AG09309 (cell line): ENCODE measurements around the gene FBXO21.

ENCODE experiments used
- DNase-seq: peaks from one replicate; pipeline ENCODE4 v3.0.0-alpha.2; 2010; ENCODE audit warnings: low read depth
- H3K4me3 ChIP-seq: 2 replicates; pipeline ENCODE4 v1.5.1; 2011; ENCODE audit warnings: mild to moderate bottlenecking, low read depth, low read length, moderate library complexity; ENCODE audit not compliant: control insufficient read depth
- TF ChIP-seq, protein P1 (sequence below): IDR thresholded peaks from 2 replicates; pipeline ENCODE4 v1.5.1; 2011; ENCODE audit warnings: mild to moderate bottlenecking, low read depth, low read length, inconsistent platforms; ENCODE audit not compliant: insufficient read depth, control insufficient read depth; ENCODE audit errors: missing control alignments

Gene FBXO21

DNA sequence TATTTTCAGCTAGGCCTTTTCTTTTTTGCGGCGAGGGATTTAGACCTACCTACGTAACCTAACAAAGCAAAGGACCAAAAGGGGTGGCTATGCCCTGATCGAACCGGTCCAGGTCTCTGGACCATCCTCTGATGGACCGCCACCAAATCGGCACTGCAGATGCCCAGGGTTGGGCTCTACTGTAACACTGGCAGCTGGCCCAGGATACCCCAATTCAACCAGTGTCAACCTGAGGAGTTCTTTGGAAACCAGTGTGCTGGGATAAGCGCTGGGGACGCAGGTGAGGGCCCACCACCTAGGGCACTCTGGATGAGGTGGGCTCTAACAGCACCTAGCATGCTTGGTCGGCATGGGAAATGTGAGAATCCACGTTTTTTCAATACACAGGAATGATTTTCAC, 32.2 kb downstream of the FBXO21 start:
- DNase-seq: no peak
- TF ChIP-seq, protein P1, sequence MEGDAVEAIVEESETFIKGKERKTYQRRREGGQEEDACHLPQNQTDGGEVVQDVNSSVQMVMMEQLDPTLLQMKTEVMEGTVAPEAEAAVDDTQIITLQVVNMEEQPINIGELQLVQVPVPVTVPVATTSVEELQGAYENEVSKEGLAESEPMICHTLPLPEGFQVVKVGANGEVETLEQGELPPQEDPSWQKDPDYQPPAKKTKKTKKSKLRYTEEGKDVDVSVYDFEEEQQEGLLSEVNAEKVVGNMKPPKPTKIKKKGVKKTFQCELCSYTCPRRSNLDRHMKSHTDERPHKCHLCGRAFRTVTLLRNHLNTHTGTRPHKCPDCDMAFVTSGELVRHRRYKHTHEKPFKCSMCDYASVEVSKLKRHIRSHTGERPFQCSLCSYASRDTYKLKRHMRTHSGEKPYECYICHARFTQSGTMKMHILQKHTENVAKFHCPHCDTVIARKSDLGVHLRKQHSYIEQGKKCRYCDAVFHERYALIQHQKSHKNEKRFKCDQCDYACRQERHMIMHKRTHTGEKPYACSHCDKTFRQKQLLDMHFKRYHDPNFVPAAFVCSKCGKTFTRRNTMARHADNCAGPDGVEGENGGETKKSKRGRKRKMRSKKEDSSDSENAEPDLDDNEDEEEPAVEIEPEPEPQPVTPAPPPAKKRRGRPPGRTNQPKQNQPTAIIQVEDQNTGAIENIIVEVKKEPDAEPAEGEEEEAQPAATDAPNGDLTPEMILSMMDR: no peak
- H3K4me3 ChIP-seq: no peak overlapping the region

DNA sequence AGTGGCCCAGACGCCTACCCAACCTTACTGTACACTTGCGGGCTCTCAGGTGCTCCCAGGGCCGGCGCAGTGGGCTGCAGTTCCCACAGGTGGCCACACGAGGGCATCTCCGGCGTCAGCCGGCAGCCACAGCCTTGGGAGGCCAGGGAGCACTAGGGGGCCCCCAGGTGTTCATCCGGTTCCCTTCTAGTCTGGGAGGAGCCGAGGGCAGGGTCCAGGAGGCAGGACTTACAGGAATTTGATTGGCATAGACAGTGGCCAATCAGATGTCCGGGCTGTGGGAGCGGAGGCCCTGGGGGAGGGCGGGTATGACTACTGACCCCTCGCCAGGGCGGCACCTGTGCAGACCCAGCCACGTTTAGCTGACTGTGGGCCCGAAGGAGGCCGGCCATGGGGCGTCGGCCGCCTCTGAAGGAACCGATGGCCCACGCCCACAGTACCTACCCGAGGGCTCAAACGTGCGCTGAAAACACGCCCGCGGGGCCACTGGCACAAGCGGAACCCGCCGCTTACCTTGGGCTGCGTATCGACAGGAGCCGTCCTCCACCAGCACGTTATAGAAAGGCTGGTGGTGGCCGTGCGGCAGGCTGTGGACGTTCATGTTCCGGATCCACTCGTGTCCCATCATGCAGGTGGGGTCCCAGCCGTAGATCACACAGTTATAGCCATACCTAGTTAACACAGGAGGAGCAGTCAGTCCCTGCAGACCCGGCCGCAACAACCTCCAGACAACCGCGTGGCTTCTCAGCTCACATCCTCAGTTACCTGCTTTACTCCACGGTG, 34.8 kb downstream of the FBXO21 start:
- no peak for DNase-seq
- H3K4me3 ChIP-seq: no peak overlapping the region
- TF ChIP-seq, protein P1: peak; percentile 70

GRCh38 chr12:117152793-117153775, 37.2 kb downstream of the FBXO21 start:
- TF ChIP-seq, protein P1: no peak
- no peak for DNase-seq

DNA sequence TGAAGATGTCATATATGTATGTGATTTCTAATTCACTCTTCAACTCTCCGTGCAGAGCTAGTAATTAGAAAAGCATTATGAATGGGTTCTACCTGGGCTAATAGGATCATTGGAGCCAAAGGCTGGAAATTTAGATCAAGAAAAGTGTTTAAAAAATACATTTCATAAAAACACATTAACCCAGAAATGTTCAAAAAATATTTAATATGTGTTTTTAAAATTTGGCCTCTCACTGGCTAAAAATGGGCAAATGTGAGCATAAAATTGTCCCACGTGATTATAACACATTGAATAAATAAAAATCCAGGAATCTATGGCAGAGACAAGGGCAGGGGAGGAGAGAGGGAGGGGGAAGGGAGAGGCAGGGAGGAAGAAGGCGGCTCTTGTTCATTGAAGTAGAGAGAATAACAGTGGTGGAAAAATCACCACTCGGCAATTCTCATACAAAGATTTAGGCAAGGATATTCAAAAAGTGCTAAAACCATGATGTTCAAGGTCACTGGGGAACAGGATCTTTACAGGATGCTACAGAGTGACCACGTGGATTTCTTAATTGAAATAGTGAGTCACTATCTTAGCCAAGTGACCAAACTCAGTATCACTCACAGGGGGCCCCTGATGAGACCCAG, 38.8 kb downstream of the FBXO21 start:
- TF ChIP-seq, protein P1: no peak
- DNase-seq: no peak

More at GRCh38 chr12:117152793-117153775, 37.2 kb downstream of the FBXO21 start:
- H3K4me3 ChIP-seq: no peak overlapping the region

GRCh38 chr12:117149431-117149830, 40.8 kb downstream of the FBXO21 start:
- H3K4me3 ChIP-seq: no peak overlapping the region
- TF ChIP-seq, protein P1: no peak
- DNase-seq: no peak

More for the DNA sequence above, 38.8 kb downstream of the FBXO21 start:
- no peak overlapping the region for H3K4me3 ChIP-seq

GRCh38 chr12:117148642-117149041, 41.6 kb downstream of the FBXO21 start:
- no peak overlapping the region for H3K4me3 ChIP-seq
- no peak for DNase-seq
- TF ChIP-seq, protein P1: no peak
